Subcutaneous abdominal adipose tissue (tissue), 5 donors: Measurements from ENCODE around the gene NELFB.

ENCODE experiments used
- H3K27ac ChIP-seq: one replicate; pipeline ENCODE4 v1.7.0; 2013; ENCODE audit warnings: low read depth, mild to moderate bottlenecking, inconsistent platforms, low read length, moderate library complexity
- H3K27me3 ChIP-seq, 5 donors: one replicate each; pipeline ENCODE4 v1.7.0; 2013; ENCODE audit warnings: low read length in 5 of 5, inconsistent platforms in 1 of 5; ENCODE audit not compliant: control insufficient read depth in 5 of 5, insufficient read depth in 4 of 5
- H3K36me3 ChIP-seq, 5 donors: one replicate each; pipeline ENCODE4 v1.7.0; 2013; ENCODE audit warnings: low read length in 5 of 5; ENCODE audit not compliant: control insufficient read depth in 5 of 5, insufficient read depth in 5 of 5
- H3K4me1 ChIP-seq, 5 donors: one replicate each; pipeline ENCODE4 v1.7.0; 2013; ENCODE audit warnings: low read length in 5 of 5, mild to moderate bottlenecking in 3 of 5, moderate library complexity in 1 of 5; ENCODE audit not compliant: control insufficient read depth in 5 of 5, insufficient read depth in 5 of 5
- H3K4me3 ChIP-seq, 5 donors: one replicate each; pipeline ENCODE4 v1.7.0; 2013; ENCODE audit warnings: low read length in 5 of 5, low read depth in 1 of 5
- H3K9ac ChIP-seq, 5 donors: one replicate each; pipeline ENCODE4 v1.7.0; 2013; ENCODE audit warnings: low read length in 5 of 5, mild to moderate bottlenecking in 4 of 5, moderate library complexity in 3 of 5
- H3K9me3 ChIP-seq, 5 donors: one replicate each; pipeline ENCODE4 v1.7.0; 2013; ENCODE audit warnings: low read length in 5 of 5; ENCODE audit not compliant: control insufficient read depth in 5 of 5
- donor health status: healthy.
- donor health status: healthy.
- donor health status: healthy.
- donor health status: healthy.
- donor health status: healthy.

NELFB gene

DNA sequence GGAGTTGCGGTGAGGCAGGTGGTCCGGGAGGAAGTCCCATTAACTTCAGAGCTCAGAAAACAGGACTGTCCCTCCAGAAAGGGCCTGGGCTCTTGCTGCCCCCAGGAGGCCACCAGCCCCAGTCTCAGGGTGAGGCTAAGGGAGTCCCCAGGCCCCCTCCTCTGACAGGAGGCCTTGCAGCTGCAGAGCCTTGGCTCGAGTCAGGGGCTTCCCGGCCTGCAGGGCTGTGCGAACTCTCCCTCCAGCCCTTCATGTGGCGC, 7.3 kb upstream of the NELFB start:
- H3K27ac ChIP-seq = no peak overlapping the region
- H3K27me3 ChIP-seq = peaks cover 0 to 3% (median 0%) of the 10 kb centered on the region in 5 donors
- H3K9ac ChIP-seq = no peak overlapping the region

GRCh38 chr9:137250329-137251193, 4.6 kb upstream of the NELFB start:
- no peaks in the 10 kb centered on the region for H3K36me3 ChIP-seq
- peak overlapping the region in 1 of 5 donors; percentile 31 for H3K9ac ChIP-seq
- no peaks in the 10 kb centered on the region for H3K9me3 ChIP-seq
- peaks cover 0 to 2% (median 0%) of the 10 kb centered on the region in 5 donors for H3K27me3 ChIP-seq
- no peak overlapping the region for H3K27ac ChIP-seq
- H3K4me1 ChIP-seq = peaks cover 0 to 39% (median 26%) of the 10 kb centered on the region in 5 donors
- no peak overlapping the region for H3K4me3 ChIP-seq

More for the DNA sequence above, 7.3 kb upstream of the NELFB start:
- Histone ChIP-seq H3K9me3 (no peaks in the 10 kb centered on the region), H3K36me3 (peaks cover 0 to 11% (median 10%) of the 10 kb centered on the region in 5 donors), H3K4me3 (no peak overlapping the region), H3K4me1 (peaks cover 0 to 43% (median 18%) of the 10 kb centered on the region in 5 donors)

- H3K9ac ChIP-seq = peak within 1 kb of the TSS in 1 of 5 donors; percentile 31
- no peaks in the 10 kb centered on the region for H3K27me3 ChIP-seq
- peaks cover 0 to under 1% (median 0%) of the 10 kb centered on the region in 5 donors for H3K36me3 ChIP-seq
- H3K4me1 ChIP-seq = peaks cover 2 to 45% (median 31%) of the 10 kb centered on the region in 5 donors
- no peaks in the 10 kb centered on the region for H3K9me3 ChIP-seq
- no peak within 1 kb of the TSS for H3K4me3 ChIP-seq
- no peak within 1 kb of the TSS for H3K27ac ChIP-seq
Observed at GRCh38 chr9:137251194-137251461, 4.0 kb upstream of the NELFB start, which contains the start of gene STPG3. TSS of gene STPG3 (plus strand) at chr9:137251286. CDS start at chr9:137251287, 1 bp downstream.

GRCh38 chr9:137251490-137252268, 3.4 kb upstream of the NELFB start:
- H3K4me1 ChIP-seq = peaks cover 6 to 51% (median 37%) of the 10 kb centered on the region in 5 donors
- H3K4me3 ChIP-seq = no peak overlapping the region
- no peak overlapping the region for H3K27ac ChIP-seq
- peaks cover 0 to 6% (median 2%) of the 10 kb centered on the region in 5 donors for H3K36me3 ChIP-seq
- H3K27me3 ChIP-seq = no peaks in the 10 kb centered on the region
- H3K9ac ChIP-seq = no peak overlapping the region
- no peaks in the 10 kb centered on the region for H3K9me3 ChIP-seq

DNA sequence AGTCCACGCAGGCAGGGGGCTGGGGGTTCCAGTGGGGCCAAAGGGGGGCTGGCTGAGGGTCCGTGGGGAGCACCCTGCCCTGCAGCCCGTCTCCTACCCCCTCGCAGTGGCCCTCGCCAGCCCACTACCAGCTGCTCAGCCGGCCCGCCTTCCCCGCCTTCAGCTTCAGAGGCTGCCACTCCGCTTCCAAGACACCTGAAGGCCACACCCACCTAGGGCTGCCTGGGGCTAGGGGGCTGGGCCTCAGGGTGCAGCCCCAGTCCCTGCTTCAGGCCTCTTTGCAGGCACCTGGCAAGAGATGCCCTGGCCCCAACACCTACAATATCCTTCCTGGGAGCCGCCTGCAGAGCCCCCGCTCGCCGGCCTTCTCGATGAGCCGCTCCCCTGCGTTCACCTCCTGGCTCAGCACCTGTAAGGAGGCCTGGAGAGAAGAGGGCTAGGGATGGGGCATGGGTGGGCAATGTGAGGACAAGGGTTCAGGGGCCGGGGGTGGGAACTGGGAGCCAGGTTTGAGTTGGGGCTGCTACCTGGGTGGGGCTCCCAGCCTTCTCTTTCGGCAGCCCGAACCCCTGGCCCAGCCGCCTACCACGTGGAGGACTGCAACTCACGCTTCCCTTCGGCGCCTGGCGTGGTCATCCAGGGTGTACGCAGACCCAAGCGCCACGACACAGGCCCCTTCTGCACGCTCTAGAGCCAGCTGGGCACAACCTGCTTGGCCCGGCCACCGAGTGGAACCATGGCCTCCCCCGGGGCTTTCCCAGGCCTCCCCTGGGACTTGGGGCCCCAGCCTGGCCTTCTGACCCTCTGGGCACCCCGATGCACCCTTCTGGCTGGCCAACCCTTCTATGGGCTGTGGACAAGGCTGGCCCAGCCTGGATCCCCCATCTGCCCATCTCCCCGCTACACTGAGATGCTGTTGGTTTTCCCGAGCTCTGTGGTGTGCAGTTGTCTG, 2.3 kb upstream of the NELFB start:
- peaks cover 7 to 47% (median 38%) of the 10 kb centered on the region in 5 donors for H3K4me1 ChIP-seq
- no peak overlapping the region for H3K9ac ChIP-seq
- no peak overlapping the region for H3K4me3 ChIP-seq
- H3K36me3 ChIP-seq = peaks cover 0 to 11% (median 6%) of the 10 kb centered on the region in 5 donors
- no peak overlapping the region for H3K27ac ChIP-seq
- no peaks in the 10 kb centered on the region for H3K9me3 ChIP-seq
- H3K27me3 ChIP-seq = no peaks in the 10 kb centered on the region

GRCh38 chr9:137253717-137254623, 1.2 kb upstream of the NELFB start:
- H3K36me3 ChIP-seq = peaks cover 0 to 15% (median 13%) of the 10 kb centered on the region in 5 donors
- H3K4me3 ChIP-seq = peak overlapping the region; percentile 50 to 95 (median 81)
- no peaks in the 10 kb centered on the region for H3K9me3 ChIP-seq
- H3K27ac ChIP-seq = peak overlapping the region; percentile 62
- no peaks in the 10 kb centered on the region for H3K27me3 ChIP-seq
- peaks cover 7 to 45% (median 38%) of the 10 kb centered on the region in 5 donors for H3K4me1 ChIP-seq
- H3K9ac ChIP-seq = peak overlapping the region in 4 of 5 donors; percentile 68 to 85 (median 80)

GRCh38 chr9:137255448-137256114, 454 bp downstream of the NELFB start:
- Histone ChIP-seq H3K4me1 (peaks cover 7 to 37% (median 32%) of the 10 kb centered on the region in 5 donors), H3K36me3 (peaks cover 0 to 19% (median 17%) of the 10 kb centered on the region in 5 donors), H3K4me3 (peak overlapping the region; percentile 81 to 98 (median 91)), H3K9ac (peak overlapping the region; percentile 28 to 94 (median 83)), H3K9me3 (no peaks in the 10 kb centered on the region), H3K27ac (peak overlapping the region; percentile 54), H3K27me3 (no peaks in the 10 kb centered on the region)

DNA sequence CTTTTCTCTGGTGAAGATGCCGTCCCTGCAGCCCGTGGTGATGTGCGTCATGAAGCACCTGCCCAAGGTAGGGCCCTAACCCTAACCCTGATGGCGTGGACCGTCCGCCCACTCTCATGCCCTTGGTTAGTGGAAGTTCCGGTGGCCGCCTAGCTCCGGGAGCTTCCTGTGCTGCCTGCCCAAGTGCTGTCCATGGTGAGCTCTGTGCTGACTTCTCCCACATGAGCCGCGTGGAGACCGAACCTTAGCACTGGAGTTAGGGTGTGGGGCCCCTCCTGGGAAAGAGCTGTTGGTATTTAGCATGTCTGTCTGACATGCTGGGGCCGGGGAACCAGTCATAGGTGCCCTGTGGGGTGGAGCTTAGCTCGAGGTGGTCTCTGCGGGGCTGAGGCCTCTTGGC, 1.2 kb downstream of the NELFB start:
- H3K9ac ChIP-seq = peak overlapping the region in 2 of 5 donors; percentile 88 to 94
- peak overlapping the region; percentile 81 to 98 (median 91) for H3K4me3 ChIP-seq
- no peaks in the 10 kb centered on the region for H3K27me3 ChIP-seq
- H3K9me3 ChIP-seq = no peaks in the 10 kb centered on the region
- H3K36me3 ChIP-seq = peaks cover 0 to 19% (median 17%) of the 10 kb centered on the region in 5 donors
- H3K27ac ChIP-seq = no peak overlapping the region
- peaks cover 7 to 32% (median 30%) of the 10 kb centered on the region in 5 donors for H3K4me1 ChIP-seq
